Mucosa of rectum (tissue), 2 donors: Measurements from ENCODE around the gene LGALS8.

ENCODE experiments used
- H3K27ac ChIP-seq, 2 donors: one replicate each; pipeline ENCODE4 v1.7.0; 2013; ENCODE audit warnings: inconsistent platforms in 2 of 2, low read depth in 2 of 2, low read length in 2 of 2
- H3K27me3 ChIP-seq, 2 donors: one replicate each; pipeline ENCODE4 v1.7.0; 2013; ENCODE audit warnings: low read length in 2 of 2; ENCODE audit not compliant: control insufficient read depth in 2 of 2, insufficient read depth in 2 of 2
- H3K36me3 ChIP-seq, 2 donors: one replicate each; pipeline ENCODE4 v1.7.0; 2013; ENCODE audit warnings: low read length in 2 of 2; ENCODE audit not compliant: control insufficient read depth in 2 of 2, insufficient read depth in 2 of 2
- H3K4me1 ChIP-seq, 2 donors: one replicate each; pipeline ENCODE4 v1.7.0; 2013; ENCODE audit warnings: low read length in 2 of 2, mild to moderate bottlenecking in 1 of 2; ENCODE audit not compliant: control insufficient read depth in 2 of 2, insufficient read depth in 2 of 2
- H3K4me3 ChIP-seq, 2 donors: one replicate each; pipeline ENCODE4 v1.7.0; 2013; ENCODE audit warnings: low read length in 2 of 2
- H3K9ac ChIP-seq, 2 donors: one replicate each; pipeline ENCODE4 v1.7.0; 2013; ENCODE audit warnings: low read length in 2 of 2, low read depth in 1 of 2, mild to moderate bottlenecking in 1 of 2
- H3K9me3 ChIP-seq, 2 donors: one replicate each; pipeline ENCODE4 v1.7.0; 2013; ENCODE audit warnings: low read length in 2 of 2; ENCODE audit not compliant: control insufficient read depth in 2 of 2
- donor health status: healthy.
- donor health status: Normal muscosa, but diverticular disease.

The LGALS8 gene

DNA sequence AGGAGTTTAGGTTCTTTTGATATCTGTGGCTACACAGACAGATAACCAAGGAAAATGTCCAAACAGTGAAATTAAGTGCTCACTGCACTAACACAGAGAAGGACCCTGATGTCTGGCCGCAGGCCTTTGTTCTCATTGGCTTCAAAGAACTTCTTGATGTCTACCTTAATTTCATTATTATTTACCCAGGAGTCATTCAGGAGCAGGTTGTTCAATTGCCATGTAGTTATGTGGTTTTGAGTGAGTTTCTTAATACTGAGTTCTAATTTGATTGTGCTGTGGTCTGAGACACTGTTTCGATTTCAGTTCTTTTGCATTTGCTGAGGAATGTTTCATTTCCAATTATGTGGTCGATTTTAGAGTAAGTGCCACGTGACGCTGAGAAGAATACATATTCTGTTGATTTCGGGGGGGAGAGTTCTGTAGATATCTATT lies 15.2 kb upstream of the LGALS8 start:
- Histone ChIP-seq H3K9ac (no peak overlapping the region), H3K9me3 (no peaks in the 10 kb centered on the region), H3K4me1 (peaks cover 5 to 7% of the 10 kb centered on the region in 2 donors), H3K27me3 (no peaks in the 10 kb centered on the region), H3K27ac (no peak overlapping the region), H3K36me3 (no peaks in the 10 kb centered on the region), H3K4me3 (no peak overlapping the region)

DNA sequence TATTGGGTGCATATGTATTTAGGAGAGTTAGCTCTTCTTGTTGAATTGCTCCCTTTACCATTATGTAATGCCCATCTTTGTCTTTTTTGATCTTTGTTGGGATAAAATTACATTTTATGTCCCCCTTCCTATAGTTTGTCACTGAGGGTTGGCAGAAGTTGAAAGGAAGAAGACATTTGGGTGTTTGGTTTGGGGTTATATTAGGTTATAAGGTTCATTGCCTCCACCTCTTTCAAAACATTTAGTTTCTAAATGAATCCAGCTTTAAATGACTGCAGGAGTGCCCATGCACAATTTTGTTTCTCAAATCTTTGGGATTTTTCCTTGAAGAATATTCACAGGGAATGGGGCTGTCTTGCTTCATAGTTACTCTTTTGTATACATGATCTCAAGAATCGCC lies 14.6 kb upstream of the LGALS8 start:
- H3K9me3 ChIP-seq: no peaks in the 10 kb centered on the region
- H3K4me1 ChIP-seq: peaks cover 5 to 7% of the 10 kb centered on the region in 2 donors
- H3K9ac ChIP-seq: no peak overlapping the region
- H3K27ac ChIP-seq: no peak overlapping the region
- H3K36me3 ChIP-seq: no peaks in the 10 kb centered on the region
- no peaks in the 10 kb centered on the region for H3K27me3 ChIP-seq
- H3K4me3 ChIP-seq: no peak overlapping the region

DNA sequence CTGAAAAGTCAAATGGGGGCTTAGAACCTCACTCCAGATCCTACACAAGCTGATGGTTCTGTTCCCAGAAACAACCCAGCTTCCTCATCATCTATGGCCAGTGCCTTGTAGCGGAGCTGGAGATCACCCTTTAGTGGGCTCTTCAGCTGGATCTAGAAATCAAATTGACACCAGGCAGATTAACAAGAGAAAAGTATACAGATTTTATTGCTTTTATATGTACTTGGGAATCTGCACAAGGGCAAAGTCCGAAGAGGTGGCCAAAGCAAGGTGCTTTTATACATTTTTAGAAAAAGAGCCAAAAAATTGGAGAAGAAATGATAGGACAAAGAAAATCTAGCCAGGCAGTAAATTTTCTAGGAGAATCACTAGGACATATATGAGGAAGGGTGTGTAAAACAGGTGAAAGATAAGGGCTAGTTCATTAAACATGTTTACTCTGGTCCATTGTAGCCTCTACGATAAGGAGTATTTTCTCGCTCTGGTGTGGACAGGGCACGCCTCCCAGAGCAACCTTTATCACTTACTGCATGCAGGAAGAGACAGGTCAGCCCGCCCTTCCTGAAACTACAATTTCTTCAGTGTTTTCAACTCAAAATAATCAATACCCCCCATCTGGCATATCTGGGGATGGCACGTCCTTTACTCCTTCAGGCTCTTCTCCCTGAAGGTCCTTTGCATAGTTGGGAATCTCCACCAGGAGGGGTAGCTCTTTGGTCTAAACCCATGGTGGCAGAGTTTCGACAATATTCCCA lies 14.0 kb upstream of the LGALS8 start:
- Histone ChIP-seq H3K27ac (peak overlapping the region in 1 of 2 donors; percentile 43), H3K36me3 (no peaks in the 10 kb centered on the region), H3K27me3 (no peaks in the 10 kb centered on the region), H3K4me3 (no peak overlapping the region), H3K9me3 (no peaks in the 10 kb centered on the region), H3K9ac (no peak overlapping the region), H3K4me1 (peaks cover 5 to 7% of the 10 kb centered on the region in 2 donors)

DNA sequence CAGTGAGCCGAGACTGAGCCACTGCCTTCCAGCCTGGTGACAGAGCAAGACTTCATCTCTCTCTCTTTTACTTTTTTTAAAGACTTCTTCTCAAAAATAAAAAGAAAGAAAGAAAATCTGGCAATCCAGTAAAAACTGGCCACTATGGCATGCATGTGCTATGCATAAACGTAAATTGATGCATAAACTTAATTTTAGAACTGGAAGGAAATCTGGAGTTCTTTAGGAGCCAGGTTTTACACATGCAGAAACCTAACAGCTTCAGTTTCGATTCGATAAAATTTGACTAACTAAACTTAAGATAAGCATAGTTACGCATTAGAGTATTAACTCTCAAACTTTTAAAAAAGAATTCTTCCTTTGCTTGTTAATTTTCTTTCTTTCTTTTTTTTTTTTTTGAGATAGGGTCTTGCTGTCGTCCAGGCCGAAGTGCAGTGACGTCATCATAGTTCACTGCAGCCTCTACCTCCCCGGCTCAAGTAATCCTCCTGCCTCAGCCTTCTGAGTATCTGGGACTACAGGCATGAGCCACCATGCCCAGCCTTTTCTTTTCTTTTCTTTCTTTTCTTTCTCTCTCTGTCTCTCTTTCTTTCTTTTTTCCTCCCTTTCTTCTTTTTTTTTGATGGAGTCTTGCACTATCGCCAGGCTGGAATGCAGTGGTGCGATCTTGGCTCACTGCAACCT lies 11.9 kb upstream of the LGALS8 start:
- H3K9me3 ChIP-seq: no peaks in the 10 kb centered on the region
- H3K4me1 ChIP-seq: peaks cover 7% of the 10 kb centered on the region in 2 donors
- H3K36me3 ChIP-seq: no peaks in the 10 kb centered on the region
- H3K9ac ChIP-seq: no peak overlapping the region
- no peaks in the 10 kb centered on the region for H3K27me3 ChIP-seq
- H3K27ac ChIP-seq: no peak overlapping the region
- H3K4me3 ChIP-seq: no peak overlapping the region

DNA sequence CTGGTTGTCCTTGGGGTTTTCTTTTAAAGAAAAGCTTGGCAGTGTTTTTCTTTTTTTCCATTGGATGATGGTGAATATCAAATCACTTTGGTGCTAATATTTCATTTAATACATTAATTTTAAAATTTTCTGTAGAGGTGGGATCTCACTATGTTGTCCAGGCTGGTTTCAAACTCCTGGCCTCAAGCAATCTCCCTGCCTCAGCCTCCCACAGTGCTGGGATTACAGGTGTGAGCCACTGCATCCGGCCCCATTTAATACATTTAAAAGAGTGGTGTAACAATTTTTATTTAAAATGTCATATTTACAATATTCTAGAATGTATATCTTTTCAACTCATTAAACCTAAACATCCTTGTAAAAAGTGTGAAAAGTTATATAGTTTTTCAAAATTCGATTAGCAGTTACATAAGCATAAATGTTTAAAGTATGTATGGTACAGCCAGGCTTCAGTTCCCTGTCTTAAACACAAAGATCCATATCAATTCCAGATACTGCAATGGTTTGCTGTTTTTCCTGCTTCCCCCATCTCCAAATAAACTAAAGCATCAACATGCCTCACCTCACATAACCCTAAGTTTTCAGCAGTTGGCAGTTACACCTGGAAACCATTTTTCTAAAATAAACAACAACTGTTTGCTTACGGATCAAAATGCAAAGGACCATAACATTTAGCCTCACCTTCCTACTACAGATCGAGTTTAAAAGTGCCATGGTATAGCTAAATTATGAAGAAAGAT lies 8.9 kb upstream of the LGALS8 start:
- no peak overlapping the region for H3K4me3 ChIP-seq
- H3K27ac ChIP-seq: no peak overlapping the region
- H3K4me1 ChIP-seq: peaks cover 5 to 12% of the 10 kb centered on the region in 2 donors
- no peaks in the 10 kb centered on the region for H3K36me3 ChIP-seq
- no peak overlapping the region for H3K9ac ChIP-seq
- no peaks in the 10 kb centered on the region for H3K27me3 ChIP-seq
- no peaks in the 10 kb centered on the region for H3K9me3 ChIP-seq

DNA sequence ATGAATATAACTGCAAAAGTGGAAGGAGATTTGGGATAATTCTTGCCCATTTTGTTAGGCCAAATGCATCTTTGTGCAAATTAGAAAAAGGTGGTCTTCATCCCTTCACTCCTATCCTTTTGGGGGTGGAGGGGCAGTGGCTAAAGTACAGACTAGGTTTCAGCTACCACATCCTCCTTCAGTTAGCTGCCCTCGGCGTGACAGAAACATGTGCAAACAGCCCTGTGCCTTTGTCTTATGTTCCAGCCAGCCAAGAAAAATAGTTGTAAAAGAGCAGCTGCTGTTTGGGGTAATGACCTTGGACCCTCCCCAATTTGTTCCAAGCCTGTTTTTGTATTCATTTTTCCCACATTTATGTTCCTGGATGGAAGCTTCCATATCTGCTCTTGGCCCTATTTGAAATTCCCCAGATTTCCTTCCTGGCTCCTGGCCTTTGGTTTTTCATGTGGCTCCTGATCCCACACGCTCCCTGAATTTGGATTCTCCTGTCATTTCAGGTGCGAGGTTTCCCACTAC lies 8.3 kb upstream of the LGALS8 start:
- Histone ChIP-seq H3K9ac (no peak overlapping the region), H3K4me3 (no peak overlapping the region), H3K27ac (no peak overlapping the region)

DNA sequence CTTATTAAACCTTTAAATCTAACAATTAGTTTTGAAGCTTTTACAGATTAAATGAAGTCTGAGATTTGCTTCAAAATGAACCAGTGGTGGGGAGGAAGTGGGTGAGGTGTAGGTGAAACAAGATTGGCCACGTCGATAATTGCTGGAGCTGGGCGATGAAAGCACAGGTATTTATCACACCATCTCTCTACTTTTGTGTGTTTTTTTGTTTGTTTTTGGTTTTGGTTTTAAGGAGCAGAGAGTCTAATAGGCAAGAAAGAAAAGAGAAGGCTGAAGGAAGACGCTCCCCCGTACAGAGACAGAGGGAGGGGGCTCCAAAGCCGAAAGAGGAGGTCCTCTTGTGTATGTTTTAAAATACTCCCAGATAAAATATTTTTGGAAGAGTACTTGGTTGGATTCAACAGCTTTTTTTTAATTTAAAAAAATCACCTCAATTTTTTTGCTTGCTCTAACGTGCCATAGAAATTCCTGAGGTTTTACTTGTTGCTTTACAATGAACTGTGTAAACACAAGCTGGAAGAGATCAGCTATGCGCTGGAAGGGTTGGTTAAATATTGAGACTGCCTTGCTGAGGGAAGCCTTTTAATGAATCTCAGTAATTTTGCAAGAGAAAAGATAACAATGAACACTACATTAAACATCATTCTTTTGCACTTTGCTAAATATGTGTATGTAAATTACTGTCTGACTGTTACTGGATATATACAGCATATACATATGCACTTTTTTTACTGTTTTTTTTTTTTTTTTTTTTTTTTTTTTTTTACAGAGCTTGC lies 6.7 kb upstream of the LGALS8 start:
- H3K27ac ChIP-seq: no peak overlapping the region
- no peaks in the 10 kb centered on the region for H3K36me3 ChIP-seq
- no peak overlapping the region for H3K9ac ChIP-seq
- H3K27me3 ChIP-seq: no peaks in the 10 kb centered on the region
- H3K9me3 ChIP-seq: no peaks in the 10 kb centered on the region
- no peak overlapping the region for H3K4me3 ChIP-seq
- peaks cover 2 to 7% of the 10 kb centered on the region in 2 donors for H3K4me1 ChIP-seq

More for the DNA sequence above, 8.3 kb upstream of the LGALS8 start:
- Histone ChIP-seq H3K27me3 (no peaks in the 10 kb centered on the region), H3K9me3 (no peaks in the 10 kb centered on the region), H3K4me1 (peaks cover 2 to 7% of the 10 kb centered on the region in 2 donors), H3K36me3 (no peaks in the 10 kb centered on the region)

DNA sequence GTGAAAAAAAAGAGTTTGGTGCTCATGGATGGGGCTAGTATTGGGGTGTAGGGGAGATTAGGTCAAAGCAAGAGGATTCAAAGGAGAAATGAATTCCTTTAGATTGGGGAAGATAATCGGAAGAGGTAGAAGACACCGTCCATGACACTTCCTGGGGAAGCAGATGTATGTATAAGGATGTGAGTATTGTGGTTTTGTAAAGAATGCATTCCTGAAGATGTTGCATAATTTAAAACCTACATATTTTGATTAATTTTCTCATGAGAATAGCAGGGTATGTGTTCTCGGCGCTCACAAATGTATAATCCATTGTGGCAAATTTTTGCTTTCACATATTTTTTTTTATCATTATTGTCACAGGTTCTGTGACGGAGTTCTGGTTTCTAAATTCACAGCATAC lies 5.5 kb upstream of the LGALS8 start:
- Histone ChIP-seq H3K36me3 (no peaks in the 10 kb centered on the region), H3K27ac (no peak overlapping the region), H3K27me3 (no peaks in the 10 kb centered on the region), H3K9me3 (no peaks in the 10 kb centered on the region), H3K4me1 (peaks cover 6 to 13% of the 10 kb centered on the region in 2 donors), H3K4me3 (no peak overlapping the region), H3K9ac (no peak overlapping the region)

DNA sequence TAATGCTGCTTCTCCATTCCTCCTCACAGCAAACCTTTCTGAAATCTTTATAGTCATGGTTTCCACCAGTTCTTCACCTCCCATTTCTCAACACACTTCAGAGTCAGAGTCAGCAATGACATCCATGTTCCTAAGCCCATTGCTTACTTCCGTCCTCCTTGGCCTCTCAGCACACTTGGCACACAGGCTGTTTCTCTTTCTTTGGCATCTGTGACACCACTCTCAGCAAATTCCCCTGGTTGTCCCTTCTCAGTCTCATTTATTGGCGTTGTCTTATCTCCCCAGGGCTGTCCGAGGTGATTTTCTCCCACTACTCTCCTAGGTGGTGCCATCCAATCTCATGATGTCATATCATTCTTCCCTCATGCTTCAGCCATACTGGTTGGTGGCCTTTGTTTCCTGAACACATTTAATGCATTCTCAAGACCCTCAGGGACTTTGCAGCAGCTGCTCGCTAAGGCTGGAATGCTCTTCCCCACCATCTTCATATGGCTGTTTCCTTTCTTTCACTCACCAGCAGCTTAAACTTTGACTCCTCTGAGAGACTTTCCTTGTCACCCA lies 3.3 kb upstream of the LGALS8 start:
- no peak overlapping the region for H3K4me3 ChIP-seq

More for the DNA sequence above, 3.3 kb upstream of the LGALS8 start:
- H3K27ac ChIP-seq: no peak overlapping the region
- H3K36me3 ChIP-seq: no peaks in the 10 kb centered on the region
- no peak overlapping the region for H3K9ac ChIP-seq
- H3K27me3 ChIP-seq: no peaks in the 10 kb centered on the region
- peaks cover 8 to 13% of the 10 kb centered on the region in 2 donors for H3K4me1 ChIP-seq
- H3K9me3 ChIP-seq: no peaks in the 10 kb centered on the region
